Transverse colon (tissue), 4 donors: ENCODE results near the gene PROM2. TPM values are rescaled to one million over a fixed set of nuclear protein-coding genes. Genes with fewer than 3 reads are reported as not detected.

ENCODE experiments used
- DNase-seq: peaks from one replicate; pipeline ENCODE4 v3.0.0-alpha.2; 2019
- H3K27ac ChIP-seq, 4 donors: fragments of 200-600 bp; sonication (generic); 2 replicates each; pipeline ENCODE4 v1.5.1; 2016 to 2018; ENCODE audit warnings: inconsistent platforms in 4 of 4
- H3K27me3 ChIP-seq: fragments of 200-600 bp; sonication (generic); 2 replicates; pipeline ENCODE4 v1.5.1; 2017; ENCODE audit warnings: inconsistent platforms
- H3K36me3 ChIP-seq, 4 donors: fragments of 200-600 bp; sonication (generic); 2 replicates each; pipeline ENCODE4 v1.5.1; 2017 to 2019; ENCODE audit warnings: inconsistent platforms in 4 of 4
- H3K4me1 ChIP-seq, 4 donors: fragments of 200-600 bp; sonication (generic); 2 replicates each; pipeline ENCODE4 v1.5.1; 2017 to 2020; ENCODE audit warnings: inconsistent platforms in 4 of 4
- H3K4me3 ChIP-seq, 4 donors: fragments of 200-600 bp; sonication (generic); 1 replicate in 1 of 4; 2 replicates in 3 of 4; pipeline versions ENCODE4 v1.5.1 to v1.6.1; 2017 to 2019; ENCODE audit warnings: inconsistent platforms in 4 of 4
- H3K9me3 ChIP-seq, 2 donors: fragments of 200-600 bp; sonication (generic); 2 replicates each; pipeline ENCODE4 v1.5.1; 2017 to 2019; ENCODE audit warnings: inconsistent platforms in 2 of 2
- EP300 ChIP-seq: sonication (generic); formaldehyde crosslinking; IDR thresholded peaks from one replicate; pipeline ENCODE4 v1.6.1; 2017; ENCODE audit warnings: antibody characterized with exemption, low read depth
- POLR2A ChIP-seq: fragments of 450-650 bp; IDR thresholded peaks from one replicate; pipeline ENCODE4 v1.6.1; 2016; ENCODE audit warnings: antibody characterized with exemption, mild to moderate bottlenecking, moderate library complexity
- POLR2AphosphoS5 ChIP-seq, 3 donors: sonication (generic); formaldehyde crosslinking; IDR thresholded peaks; one replicate each; pipeline ENCODE4 v1.6.1; 2016; ENCODE audit warnings: antibody characterized with exemption in 3 of 3
- WGBS, 2 donors: methylation state at CpG; one replicate each; pipeline ENCODE4 v1.1.5; 2018; ENCODE audit warnings: low coverage in 1 of 2; 5-methylcytosine and 5-hydroxymethylcytosine counted together
- in situ Hi-C, 4 donors: fragments of 200-750 bp; cut with MboI; loops; one replicate each; pipeline versions ENCODE4 v1.15.0 to v1.15.1; 2017; ENCODE audit warnings: low sequenced_read_pairs in 3 of 4, low pct_ligation_motif_present in 1 of 4, low pct_unique_long_range_greater_than_20kb in 1 of 4
- intact Hi-C: fragments of 100-400 bp; cut with DNase I; formaldehyde crosslinking; loops from one replicate; pipeline ENCODE4 v1.15.1; 2023; ENCODE audit warnings: low total_unique reads
- total RNA-seq, 4 donors: library from RNA; depleted of rRNA; stranded (reverse); fragments of >200 nt; gene quantifications; one replicate each; pipeline ENCODE4 v1.1.0, GENCODE V29; 2016
- TF ChIP-seq, protein P1 (sequence below), 5 experiments: fragments of 200-600 bp in 3 of 5; fragments of 450-650 bp in 2 of 5; sonication (generic) in 3 of 5; IDR thresholded peaks; 1 replicate in 2 of 5; 2 replicates in 3 of 5; pipeline ENCODE4 v1.5.1; 2016 to 2017; ENCODE audit warnings: antibody characterized with exemption in 5 of 5, inconsistent platforms in 3 of 5, mild to moderate bottlenecking in 2 of 5, moderate library complexity in 1 of 5

The PROM2 gene
- total RNA-seq, 4 donors from 2014 or later, result 20.2 to 46.6 (median 28.6) TPM

DNA sequence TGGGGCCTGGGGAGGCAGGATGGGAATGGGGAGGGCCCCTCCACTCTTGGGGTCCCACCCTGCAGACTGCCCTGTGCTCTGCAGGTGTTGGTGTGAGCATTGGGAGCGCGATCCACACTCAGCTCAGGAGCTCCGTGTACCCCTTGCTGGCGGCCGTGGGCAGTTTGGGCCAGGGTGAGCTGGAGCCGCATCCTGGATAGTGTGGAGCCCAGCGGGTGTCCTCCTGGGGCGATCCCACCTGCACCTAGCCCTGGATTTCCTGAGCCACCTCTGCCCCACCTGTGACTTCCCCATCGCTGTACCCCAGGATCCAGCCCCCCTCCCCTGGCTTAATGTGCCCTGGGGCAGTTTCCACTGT is 2.6 kb downstream of the PROM2 start:
- intact Hi-C loops (no loop called here), in situ Hi-C loops (no loop called here)
- WGBS, 2 donors, result 83% methylated on average over 9 of the region's 9 CpGs; no CpG with 5 or more reads in 1 of the 2 donors
- peak overlapping the region; percentile 46 to 86 (median 80) for H3K27ac ChIP-seq
- peaks cover 0 to 34% (median 28%) of the 10 kb centered on the region in 4 donors for H3K4me1 ChIP-seq
- DNase-seq, result no peak
- TF ChIP-seq POLR2AphosphoS5 (IDR thresholded peaks at IDR 0.05) (no peak), POLR2A (no peak), EP300 (no peak)
- TF ChIP-seq, protein P1, sequence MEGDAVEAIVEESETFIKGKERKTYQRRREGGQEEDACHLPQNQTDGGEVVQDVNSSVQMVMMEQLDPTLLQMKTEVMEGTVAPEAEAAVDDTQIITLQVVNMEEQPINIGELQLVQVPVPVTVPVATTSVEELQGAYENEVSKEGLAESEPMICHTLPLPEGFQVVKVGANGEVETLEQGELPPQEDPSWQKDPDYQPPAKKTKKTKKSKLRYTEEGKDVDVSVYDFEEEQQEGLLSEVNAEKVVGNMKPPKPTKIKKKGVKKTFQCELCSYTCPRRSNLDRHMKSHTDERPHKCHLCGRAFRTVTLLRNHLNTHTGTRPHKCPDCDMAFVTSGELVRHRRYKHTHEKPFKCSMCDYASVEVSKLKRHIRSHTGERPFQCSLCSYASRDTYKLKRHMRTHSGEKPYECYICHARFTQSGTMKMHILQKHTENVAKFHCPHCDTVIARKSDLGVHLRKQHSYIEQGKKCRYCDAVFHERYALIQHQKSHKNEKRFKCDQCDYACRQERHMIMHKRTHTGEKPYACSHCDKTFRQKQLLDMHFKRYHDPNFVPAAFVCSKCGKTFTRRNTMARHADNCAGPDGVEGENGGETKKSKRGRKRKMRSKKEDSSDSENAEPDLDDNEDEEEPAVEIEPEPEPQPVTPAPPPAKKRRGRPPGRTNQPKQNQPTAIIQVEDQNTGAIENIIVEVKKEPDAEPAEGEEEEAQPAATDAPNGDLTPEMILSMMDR (IDR thresholded peaks at IDR 0.05), result no peak
- no peak overlapping the region for H3K4me3 ChIP-seq
- no peaks in the 10 kb centered on the region for H3K36me3 ChIP-seq
- no peaks in the 10 kb centered on the region for H3K27me3 ChIP-seq
- no peaks in the 10 kb centered on the region for H3K9me3 ChIP-seq

DNA sequence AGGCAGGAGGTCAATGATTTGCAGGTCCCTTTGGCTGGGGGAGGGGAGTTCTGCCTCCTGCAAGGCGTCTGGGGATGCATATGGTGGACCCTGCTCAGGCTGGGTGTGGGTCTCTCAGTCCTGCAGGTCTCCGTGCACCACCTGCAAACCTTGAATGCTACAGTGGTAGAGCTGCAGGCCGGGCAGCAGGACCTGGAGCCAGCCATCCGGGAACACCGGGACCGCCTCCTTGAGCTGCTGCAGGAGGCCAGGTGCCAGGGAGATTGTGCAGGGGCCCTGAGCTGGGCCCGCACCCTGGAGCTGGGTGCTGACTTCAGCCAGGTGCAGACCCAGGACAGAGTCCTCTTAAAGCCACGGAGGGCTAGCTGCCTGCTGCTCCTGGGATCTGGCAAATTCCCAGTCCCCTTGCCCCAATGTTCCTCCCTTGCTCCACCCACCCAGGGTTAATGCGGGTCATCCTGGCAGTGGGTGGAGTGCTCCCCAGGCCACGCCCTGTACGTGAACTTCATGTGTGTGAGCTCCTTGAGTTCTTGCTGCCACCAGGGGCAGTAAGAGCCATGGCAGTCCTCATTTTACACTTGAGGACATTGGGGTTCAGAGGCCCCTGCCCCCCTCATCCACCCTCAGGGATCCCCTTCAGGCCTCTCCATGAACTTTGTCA is 3.1 kb downstream of the PROM2 start:
- no peaks in the 10 kb centered on the region for H3K27me3 ChIP-seq
- TF ChIP-seq POLR2AphosphoS5 (IDR thresholded peaks at IDR 0.05) (no peak), EP300 (no peak), POLR2A (peak; percentile 22)
- TF ChIP-seq, protein P1 (IDR thresholded peaks at IDR 0.05), result peak; percentile 12 to 77 (median 43)
- H3K4me3 ChIP-seq, result no peak overlapping the region
- WGBS, 2 donors, result 76% methylated on average over 10 of the region's 11 CpGs; no CpG with 5 or more reads in 1 of the 2 donors
- intact Hi-C loops (no loop called here), in situ Hi-C loops (no loop called here)
- H3K4me1 ChIP-seq, result peaks cover 0 to 34% (median 28%) of the 10 kb centered on the region in 4 donors
- no peaks in the 10 kb centered on the region for H3K9me3 ChIP-seq
- H3K36me3 ChIP-seq, result no peaks in the 10 kb centered on the region
- H3K27ac ChIP-seq, result peak overlapping the region; percentile 46 to 86 (median 80)
- peak; percentile 79 for DNase-seq

DNA sequence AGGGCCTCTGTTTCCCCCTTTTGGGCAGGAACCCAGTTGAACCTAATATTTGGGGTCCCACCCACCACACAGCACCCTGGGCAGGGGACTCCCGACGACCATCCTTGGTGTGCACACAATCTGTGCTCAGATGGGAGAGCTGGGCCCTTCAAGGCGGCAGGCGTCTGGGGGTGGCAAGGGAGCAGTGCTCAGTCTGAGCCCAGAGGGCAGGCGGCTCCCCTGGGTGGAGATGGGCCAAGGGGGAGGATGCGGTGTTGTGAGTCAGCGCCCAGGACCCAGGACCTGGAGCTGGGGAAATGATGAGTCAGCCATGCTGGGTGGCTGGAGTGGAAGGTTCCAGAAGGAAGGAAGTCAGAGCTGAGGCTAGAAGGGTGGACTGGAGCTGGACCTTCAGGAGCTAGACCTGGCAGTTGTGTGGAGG is 3.8 kb downstream of the PROM2 start:
- WGBS, 2 donors, result 93% methylated on average over 7 of the region's 7 CpGs; no CpG with 5 or more reads in 1 of the 2 donors
- TF ChIP-seq EP300 (no peak), POLR2AphosphoS5 (IDR thresholded peaks at IDR 0.05) (no peak), POLR2A (no peak)
- TF ChIP-seq, protein P1 (IDR thresholded peaks at IDR 0.05), result no peak
- intact Hi-C loops (no loop called here), in situ Hi-C loops (no loop called here)
- H3K4me1 ChIP-seq, result peaks cover 0 to 32% (median 28%) of the 10 kb centered on the region in 4 donors
- no peak overlapping the region for H3K4me3 ChIP-seq
- no peaks in the 10 kb centered on the region for H3K27me3 ChIP-seq
- no peaks in the 10 kb centered on the region for H3K9me3 ChIP-seq
- H3K27ac ChIP-seq, result peak overlapping the region in 1 of 4 donors; percentile 80
- no peak for DNase-seq
- H3K36me3 ChIP-seq, result no peaks in the 10 kb centered on the region

DNA sequence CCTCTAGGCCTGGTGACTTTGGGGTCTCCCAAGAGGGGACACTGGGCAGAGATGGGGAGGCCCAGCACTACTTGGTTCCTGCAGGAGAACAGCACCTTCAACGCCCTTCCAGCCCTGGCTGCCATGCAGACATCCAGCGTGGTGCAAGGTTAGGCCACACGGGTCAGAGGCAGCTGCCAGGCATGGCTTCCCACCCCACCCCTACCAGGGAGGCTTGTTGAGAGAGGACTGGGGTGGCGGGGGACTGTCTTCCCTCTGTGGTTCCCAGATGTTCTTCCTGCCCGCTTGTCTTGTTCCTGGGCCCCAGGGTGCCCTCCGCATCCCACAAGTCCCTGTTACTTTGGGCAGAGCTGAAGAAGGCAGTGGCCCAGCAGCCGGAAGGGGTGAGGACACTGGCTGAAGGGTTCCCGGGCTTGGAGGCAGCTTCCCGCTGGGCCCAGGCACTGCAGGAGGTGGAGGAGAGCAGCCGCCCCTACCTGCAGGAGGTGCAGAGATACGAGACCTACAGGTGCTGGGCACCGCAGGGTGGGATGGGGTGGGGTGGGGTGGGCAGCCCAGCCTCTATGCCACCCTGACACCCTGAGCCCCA is 4.5 kb downstream of the PROM2 start:
- H3K4me1 ChIP-seq, result peaks cover 0 to 27% (median 25%) of the 10 kb centered on the region in 4 donors
- no peaks in the 10 kb centered on the region for H3K9me3 ChIP-seq
- TF ChIP-seq POLR2A (no peak), EP300 (no peak), POLR2AphosphoS5 (IDR thresholded peaks at IDR 0.05) (no peak)
- TF ChIP-seq, protein P1 (IDR thresholded peaks at IDR 0.05), result no peak
- 88 to 100% methylated on average over 1 to 11 of the region's 12 CpGs for WGBS, 2 donors
- no peaks in the 10 kb centered on the region for H3K36me3 ChIP-seq
- intact Hi-C loops (no loop called here), in situ Hi-C loops (no loop called here)
- no peaks in the 10 kb centered on the region for H3K27me3 ChIP-seq
- H3K27ac ChIP-seq, result no peak overlapping the region
- DNase-seq, result no peak
- H3K4me3 ChIP-seq, result no peak overlapping the region
